Erythroblast (primary cell): ENCODE measurements around the gene PCDHB7.

Experiments used
- GATA1 ChIP-seq: IDR thresholded peaks from 2 replicates; pipeline ENCODE4 v1.6.1; 2011; ENCODE audit warnings: low read depth, mild to moderate bottlenecking, control low read depth, low read length, moderate library complexity
- POLR2A ChIP-seq: IDR thresholded peaks from 2 replicates; pipeline ENCODE4 v1.6.1; 2011; ENCODE audit warnings: mild to moderate bottlenecking, low read length

GRCh38 chr5:141199359-141200235 is 27.2 kb downstream of the PCDHB7 start, which contains the start of gene PCDHB11:
- TF ChIP-seq POLR2A (no peak), GATA1 (no peak)
